COLO829 (cell line): ENCODE data around the gene PCCA.
"Not testable (repeated sequence)": the region's sequence is repeated elsewhere in the genome, so short reads cannot be mapped to it uniquely, and the experiment has no call there.

ENCODE experiments used
- DNase-seq: peaks from one replicate; pipeline ENCODE4 v3.0.0; 2012; ENCODE audit warnings: low spot score

Gene PCCA

DNA sequence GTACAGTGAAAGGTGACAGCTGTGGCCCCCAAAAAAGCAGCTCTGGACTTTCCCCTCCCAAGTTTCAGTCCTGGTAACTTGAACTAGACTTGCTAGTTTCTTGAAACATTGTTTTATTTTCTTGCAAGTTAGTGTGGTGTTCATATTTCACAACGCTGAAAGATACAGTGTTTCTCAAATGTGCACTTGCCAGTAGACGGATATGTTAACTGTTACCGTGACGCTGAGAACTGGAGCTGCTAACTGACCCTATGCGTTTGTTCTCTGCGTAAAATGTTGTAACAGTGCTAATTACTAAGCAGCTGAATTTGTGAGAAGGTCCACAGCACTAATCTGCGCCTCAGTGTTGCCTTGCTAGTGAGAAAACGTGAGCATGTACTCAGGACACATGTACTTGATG is 420.1 kb downstream of the PCCA start:
- no peak for DNase-seq

DNA sequence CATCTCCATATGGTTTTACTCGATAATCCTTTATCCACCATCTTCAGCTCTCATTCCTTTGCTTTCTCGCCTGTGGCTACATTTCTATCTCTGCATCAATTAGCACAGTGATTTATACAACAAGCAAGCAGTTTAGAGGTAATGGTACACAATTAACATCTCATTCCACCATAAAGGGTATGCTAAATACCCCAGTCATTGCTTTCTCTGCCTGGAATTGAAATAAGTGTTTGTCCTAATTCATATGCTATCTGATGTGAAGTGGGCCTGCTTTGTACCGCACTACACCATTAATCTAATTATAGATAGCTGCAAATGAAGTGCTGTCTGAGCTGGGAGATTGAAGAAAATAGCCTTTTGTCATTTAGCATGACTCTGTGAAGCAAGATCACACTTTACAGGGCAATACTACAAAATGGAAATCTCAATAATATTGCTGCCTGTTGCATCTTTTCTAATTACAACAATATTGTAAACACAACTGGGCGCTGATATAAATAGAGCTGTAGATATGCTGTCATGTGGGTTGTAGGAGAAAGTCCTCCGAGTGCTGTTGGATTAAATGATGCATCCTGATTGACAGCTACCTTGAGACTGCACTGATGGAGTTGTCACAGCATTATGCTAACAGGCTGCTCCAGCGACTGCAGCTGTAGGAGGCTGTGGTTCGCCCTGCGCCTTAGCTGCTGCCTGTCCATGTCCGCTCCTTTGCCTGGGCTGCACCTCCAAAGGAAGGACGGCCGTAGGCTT is 421.5 kb downstream of the PCCA start:
- DNase-seq, result no peak

DNA sequence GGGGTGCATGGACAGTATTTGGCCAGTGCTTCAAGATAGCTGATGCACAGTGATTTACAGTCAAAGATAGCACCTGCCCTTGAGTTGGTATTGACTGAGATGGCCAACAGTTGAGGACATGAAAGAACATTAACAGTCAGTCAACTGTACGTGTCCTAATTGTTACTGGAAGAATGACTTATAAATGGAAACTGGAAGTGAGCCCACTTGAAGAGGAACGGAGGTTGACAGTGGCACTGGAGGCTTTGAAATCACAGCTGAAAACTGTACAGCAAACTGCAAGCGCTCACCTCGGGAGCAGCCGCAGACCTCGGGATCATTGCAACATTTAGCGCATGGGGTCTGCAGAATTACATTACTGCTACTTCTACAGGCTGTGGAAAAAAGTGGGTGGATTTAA is 422.6 kb downstream of the PCCA start:
- no peak for DNase-seq

DNA sequence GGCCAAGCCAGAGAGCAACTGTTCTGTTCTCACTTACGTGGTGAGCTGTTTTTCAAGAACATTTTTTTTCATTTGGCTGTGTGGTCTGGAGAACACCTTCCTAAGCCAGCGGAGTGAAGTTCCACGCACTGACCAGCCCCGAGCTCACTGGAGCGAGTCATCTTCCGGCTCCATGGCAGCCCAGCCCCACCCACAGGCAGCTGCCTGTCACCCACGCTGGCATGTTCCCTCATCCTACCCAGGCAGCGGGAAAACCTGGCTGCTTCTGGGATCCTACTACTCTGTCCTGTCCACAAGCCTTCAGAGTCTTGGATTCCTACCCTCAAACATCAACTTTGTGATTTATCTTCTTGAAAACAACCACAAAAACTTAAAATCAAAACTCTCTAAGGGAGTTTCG is 423.5 kb downstream of the PCCA start:
- DNase-seq, result no peak

DNA sequence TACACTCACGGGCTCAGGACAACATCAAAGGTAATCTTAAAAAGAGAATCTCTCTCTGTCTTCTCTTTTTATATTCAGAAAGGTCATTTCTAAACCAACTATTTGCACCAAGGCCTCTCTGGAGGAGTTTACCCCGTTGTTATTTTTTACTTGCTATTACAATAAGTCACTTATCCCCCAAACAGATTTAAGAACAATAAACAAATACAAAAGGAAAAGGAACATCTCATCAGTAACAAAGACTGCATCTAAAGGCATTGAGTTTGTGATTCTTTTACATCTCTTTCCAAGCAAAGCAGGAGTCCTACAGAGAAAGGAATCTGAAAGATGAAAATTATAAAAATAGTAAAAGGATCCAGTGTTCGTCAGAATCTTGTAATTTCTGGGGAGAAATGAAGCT is 424.3 kb downstream of the PCCA start:
- no peak for DNase-seq

DNA sequence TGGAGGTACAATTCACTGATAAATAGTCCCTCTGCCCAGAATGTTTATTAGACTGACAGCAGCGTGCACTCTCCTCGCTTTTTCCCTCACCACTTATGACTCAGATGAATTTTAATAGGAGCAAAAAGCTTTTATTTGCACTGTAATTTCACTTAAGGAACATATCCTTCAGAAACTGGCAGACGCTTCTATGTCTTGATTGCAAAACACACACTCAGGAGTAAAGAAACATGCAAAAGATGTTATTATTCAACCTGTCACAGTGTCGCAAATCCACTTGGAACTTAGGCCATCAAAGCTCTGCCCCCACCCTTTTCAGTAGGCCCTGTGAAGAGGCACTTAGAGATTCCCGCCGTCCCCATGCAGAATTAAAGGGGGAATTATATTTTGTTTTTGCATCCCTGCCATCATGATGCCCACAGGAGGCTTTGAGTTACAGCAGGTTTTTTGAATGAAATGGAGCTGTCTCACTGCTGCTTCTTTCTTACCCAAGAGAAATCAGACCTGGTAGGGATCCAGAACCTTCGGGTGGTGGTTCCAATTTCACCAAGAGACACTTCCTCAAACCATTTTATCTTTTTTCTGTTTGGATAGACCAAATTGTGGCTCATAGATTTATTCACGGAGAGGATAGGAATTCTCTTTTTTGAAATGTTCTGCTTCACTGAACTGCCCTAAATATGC is 425.2 kb downstream of the PCCA start:
- DNase-seq, result no peak

DNA sequence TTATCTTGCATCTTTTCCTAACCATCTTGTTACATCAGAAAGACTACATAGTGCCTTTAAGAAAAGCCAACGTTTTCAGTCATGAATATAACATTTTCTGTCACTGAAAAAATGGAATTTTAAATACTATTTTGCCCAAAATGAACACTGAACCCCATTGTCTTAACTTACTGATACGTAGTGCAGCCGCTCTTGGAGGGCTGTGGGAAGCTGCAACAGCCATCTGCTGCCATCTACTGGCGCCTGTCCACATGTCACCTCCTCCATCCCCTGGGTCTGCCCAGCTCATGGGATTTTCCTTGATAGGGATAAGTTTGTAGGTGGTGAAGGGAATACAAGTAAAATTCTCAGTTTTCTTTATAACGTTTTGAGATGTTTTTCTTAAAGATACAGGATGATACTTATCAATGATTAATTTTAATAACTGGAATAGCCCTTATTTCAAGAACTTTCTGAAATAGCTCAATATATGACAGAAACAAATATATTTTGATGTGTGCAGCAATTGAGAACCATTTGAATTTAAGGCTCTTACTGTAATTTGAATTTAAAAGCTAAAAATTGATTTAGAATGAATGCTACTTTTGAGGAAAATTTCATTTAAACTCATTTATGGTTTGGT is 426.0 kb downstream of the PCCA start:
- peak; percentile 90 for DNase-seq

DNA sequence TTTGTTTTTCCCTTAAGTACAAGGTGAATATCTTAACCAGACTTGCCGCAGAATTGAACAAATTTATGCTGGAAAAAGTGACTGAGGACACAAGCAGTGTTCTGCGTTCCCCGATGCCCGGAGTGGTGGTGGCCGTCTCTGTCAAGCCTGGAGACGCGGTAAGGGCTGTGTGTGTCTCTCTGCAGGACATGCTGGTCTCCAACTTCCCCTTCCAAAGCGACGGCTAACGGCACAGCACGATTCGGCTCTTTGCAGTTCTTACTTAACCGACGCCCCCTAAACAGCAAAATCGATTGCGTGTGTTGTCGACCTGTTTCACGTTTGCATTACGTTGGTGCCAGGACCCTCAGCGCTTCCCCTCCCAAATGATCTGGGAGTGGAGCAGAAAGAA is 426.5 kb downstream of the PCCA start:
- DNase-seq, result no peak

DNA sequence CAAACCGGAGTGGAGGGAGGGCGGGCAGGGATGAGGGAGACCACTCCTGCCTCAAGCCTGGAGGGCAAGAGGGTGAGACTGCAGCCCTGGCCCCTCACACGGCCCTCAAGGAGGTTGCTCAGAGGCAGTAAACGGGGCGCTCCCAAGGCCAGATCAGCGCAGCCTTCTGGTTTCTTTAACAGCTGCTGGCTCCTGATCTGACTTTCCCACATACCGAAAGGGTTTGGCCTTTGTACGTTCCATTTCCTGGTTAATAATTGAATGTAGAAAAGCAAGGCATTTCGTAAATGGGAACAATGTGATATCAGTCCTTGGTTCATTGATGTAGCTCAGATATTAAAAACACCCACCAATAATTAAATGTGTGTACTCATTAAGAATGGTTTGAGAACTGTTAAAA is 428.2 kb downstream of the PCCA start:
- no peak for DNase-seq

DNA sequence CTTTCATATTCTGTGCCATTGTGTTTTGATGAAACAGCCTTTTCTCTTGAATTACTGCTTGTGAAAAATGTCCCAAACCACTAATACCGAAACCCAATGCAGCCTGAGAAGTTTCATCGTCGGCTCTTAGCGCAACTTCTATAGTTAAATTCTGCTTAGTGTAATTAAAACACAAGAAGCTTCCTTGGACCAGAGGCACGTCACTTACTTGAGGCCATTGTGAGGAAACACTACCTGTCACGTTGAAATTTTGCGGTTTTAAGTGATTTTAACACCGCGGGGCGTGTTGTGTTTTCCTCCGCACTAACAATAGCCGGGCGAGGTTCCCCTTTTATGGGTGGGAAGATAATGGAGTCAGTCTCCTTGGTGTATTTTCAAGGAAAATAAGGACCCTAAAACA is 428.8 kb downstream of the PCCA start:
- no peak for DNase-seq

DNA sequence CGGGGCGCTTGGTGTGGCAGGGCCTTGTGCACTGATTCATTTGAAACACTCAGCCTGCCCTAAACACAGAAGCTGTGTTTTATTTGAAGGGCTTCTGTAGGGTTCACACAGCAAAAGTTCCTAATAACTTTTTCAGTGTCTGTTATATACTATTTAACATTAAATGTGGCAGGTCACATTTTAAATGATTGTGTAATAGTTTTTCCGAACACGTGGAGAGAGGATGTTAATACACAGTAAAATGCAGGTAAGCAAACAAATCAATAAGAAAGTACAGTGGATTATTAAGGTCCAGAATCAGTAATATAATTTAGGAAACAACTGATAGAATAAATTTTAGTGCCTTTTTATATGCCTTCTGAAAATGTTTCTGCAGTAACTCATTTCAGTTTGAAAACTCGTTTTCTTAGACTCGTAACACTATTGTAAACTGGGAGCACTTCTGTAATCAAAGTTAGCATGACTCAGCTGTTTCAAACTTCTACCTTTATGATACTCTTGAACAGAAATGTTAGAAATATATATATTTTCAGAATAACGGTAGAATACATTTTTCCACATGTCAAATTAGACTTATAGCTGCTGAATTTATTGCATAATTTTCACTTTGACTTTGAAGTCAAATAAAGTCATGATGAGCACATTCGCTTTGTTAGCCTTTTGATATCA is 429.6 kb downstream of the PCCA start:
- no peak for DNase-seq

DNA sequence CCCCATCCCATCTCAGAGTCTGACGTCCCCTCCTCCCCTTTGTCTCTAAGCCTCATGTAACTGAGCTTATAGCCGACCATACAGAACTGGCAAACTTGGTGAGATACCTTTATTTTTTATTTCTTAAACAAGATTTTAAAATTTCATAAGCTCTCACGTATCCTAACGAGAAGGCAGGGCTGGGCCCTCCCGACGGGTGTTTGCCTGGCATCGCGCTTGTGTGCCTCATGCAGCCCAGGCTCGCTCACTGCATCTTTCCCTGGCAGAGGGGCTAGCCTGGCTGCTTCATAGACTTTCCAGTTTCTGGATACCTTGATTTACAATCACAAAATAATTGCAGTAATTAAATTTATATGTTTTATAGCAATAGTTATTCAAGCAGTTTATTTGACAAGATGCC is 430.7 kb downstream of the PCCA start:
- no peak for DNase-seq

DNA sequence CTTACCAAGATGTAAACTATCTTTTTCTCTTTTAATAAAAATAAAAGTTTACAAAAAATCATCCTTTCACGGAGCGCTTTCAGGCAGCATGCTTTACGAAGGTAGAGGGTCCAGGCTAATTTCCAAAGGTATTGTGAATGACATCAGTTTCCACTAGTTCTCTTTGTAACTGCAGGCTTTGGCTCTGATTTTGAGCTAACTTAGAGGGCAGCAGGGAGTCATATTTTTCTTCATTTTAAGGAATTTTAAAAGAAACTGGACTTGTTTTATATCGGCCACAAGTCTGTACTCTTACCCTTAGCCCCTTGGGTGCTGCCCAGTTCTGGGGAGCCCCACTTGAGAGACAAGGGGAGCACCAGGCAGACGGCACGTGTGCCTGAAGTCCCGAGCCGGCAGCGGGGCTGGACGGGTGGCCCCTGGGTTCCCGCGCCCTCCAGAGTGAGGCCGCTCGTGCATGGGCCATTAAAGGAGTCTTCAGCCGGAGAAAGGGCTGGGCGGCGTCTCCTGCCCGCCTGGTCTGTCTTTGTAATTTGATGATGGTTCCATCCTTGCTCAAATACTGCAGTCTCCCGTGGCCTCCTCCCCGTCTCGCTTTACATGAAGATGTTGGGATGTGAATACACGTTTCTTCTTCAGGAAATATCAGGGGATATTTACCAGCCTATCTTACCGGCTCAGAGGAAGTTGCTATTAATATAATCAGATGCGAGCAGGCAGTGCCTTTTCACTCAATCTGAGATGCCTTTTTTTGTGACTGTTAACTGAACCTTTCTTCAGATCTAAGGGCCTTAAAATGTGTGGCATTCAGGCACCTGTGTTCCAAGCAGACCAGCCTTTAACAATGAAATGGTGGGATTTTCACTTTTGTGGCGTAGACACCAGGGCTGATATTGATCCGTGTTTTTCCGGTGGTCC is 432.3 kb downstream of the PCCA start:
- DNase-seq, result no peak

DNA sequence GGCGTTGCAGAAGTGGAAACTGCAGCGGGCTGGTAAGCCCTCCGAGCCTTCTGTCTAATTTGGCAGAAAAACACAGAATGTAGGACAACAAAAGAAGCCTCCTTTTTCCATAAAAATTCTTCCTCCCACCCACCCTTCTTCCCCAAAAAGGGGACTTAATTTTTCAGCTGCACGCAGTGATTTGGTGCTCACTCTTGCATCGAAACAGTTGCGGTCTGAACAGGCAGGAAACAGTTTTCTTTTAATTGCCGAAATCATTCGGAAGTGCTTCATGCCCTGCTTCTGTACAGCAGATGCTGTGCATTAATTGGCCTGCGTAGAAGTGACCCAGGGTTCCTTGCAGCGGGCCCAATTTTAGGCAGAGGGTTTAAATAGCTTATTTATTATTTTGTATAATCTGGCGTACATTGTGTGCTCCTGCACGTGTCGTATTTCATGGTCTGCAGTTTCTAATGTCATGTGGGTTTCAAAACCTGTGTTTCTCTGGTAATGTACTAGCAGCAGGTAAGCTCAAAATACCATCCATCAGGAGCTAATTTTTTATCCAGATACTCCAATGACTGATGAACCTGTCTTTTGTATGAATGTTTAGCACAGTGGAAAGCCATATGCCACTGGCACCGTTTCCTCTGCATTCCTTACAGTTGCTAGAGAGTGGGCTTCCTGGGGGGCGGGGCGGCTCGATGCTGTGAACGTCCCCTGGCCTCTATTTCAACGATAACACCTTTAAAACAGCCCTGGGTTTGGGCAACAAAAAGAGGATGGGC is 433.1 kb downstream of the PCCA start:
- no peak for DNase-seq

DNA sequence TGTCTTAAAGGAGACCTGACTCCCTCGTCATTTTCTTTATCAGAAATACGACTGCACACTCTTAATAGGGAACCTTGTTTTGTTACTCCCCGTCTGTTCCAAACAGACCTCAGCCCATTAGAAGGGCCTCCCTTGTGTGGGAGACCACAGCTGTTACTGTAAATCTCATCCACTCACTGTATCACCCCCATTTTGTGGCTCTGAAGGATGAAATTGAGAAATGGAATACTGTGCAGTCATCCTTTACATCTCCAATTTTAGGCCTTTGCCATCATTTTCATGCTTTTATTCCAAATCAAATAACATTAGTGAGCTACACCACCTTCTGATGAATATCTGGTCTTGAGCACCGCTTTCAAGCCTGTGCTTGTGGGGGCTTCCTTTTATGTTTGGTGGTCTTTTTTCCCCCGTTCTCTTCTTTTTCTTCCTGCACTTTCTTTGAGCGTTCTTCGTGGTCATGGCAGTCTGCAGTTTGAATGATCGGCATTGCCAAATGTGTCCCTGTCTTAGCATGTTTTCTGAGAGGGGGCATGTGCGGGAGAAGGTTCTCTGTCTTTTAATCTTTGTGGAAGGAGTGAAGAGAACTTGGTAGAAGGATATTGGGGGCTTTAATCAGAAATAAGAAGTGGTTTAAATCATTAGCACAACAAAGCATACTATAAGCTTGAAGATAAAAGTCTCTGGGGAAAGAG is 433.9 kb downstream of the PCCA start:
- DNase-seq, result no peak

DNA sequence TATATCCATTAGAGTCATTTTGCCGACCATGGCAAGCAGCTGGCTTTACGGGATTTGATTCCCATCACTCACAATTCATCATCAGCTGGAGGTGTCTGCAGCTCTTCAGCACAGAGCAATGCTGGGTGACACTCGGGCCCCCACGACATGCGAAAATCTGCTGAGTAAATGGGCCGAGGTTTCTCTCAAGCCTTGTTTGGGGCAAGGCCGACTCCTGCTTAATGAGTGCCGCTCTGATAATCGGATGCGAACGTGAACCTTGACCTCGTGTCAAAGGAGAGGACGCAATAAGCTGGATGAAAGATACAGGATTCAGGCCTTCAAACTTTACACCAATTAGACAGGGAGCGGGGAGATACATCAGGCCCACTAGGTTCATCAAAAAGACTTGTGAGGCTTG is 434.5 kb downstream of the PCCA start:
- DNase-seq, result no peak

DNA sequence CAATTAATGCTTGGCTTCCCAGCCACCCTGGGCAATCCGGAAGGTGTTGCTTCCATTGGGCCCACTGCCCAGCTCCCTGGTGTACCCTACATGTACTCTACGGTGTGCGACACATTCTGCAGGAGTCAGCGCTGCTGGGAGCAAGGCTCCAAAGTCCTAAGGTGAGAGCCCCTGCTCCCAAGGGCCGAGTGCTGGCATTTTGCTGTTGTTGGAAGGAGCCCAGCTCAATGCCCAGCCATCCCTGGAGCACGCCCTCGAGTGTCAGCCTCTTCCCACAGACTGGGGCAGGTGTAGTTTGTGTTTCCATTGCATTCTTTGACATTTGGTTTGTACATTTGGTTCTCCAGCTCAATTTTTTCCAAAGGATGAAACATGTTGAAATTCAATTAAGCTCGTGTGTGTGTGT is 435.1 kb downstream of the PCCA start:
- DNase-seq, result no peak

DNA sequence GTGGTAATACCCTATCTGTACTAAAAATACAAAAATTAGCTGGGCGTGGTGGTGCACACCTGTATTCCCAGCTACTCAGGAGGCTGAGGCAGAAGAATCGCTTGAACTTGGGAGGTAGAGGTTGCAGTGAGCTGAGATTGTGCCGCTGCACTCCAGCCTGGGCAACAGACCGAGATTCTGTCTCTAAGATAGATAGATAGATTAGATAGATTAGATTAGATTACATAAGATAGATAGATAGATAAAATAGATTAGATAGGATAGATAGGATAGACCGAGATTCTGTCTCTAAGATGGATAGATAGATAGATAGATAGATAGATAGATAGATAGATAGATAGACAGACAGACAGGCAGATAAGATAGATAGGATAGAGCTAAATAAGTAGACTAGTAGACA is 435.8 kb downstream of the PCCA start:
- DNase-seq, result not testable (repeated sequence)

DNA sequence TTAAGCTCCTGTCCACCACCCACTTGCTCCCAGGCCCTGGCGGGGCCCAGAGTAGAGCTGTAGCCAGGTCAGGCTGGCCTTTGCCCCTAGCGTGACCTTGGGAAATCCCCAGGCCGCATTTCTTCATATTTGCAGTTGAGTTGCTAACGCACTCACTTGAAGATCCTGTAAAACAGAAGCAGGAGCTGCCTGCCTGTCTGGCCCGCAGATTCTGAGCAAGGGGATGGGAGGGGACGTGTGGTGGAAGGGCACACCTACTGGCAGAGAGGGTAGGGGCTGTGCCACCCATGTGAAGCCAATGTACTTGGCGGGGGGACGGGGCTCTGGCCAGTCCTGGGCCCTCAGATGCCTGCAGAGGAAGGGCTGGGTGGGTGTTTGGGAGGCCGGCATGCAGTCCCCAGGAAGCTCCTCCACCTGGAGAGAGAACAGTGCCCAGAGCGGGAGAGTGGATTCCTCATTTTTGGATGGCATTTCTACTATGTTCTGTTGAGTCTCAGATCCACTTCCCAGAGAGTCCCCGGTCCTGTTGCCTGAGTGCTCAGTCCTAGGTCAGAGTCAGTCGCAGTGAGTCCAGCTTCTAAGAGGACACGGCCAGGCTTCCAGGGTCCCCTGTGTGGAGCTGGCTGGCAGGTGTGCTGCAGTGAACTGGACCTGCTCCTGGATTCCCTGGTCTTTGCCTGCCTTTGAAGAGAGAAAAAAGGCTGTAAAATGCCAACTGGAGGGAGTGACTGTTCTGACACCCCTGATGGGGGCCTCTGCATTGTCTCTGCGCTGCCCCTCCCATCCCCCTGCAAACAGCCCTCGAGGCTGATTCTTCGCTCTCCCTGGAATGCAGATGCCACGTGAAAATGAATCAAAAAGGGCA is 436.8 kb downstream of the PCCA start:
- DNase-seq, result no peak
